COLO829 (cell line): ENCODE results near the gene ST6GAL1.

Experiments used
- DNase-seq: peaks from one replicate; pipeline ENCODE4 v3.0.0; 2012; ENCODE audit warnings: low spot score

The ST6GAL1 gene

DNA sequence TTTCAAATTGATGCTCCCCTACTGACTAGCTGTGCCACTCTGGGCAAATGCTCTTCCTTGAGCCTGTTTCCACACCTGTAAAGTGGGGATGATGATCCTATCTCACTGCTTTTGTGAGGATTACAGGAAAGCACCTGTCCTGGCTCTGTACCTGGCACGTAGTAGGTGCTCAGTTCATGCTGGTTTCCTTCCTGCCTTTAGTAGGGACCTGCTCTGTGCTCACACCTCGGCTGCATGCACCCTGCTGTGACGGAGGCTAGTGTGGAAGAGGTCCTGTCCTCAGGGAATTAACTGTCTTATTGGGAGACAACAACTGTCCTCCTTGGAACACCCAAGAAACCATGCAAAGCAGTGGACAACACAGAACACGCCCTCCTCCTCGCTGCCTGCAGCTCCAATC lies 147.2 kb downstream of the ST6GAL1 start:
- DNase-seq: no peak

DNA sequence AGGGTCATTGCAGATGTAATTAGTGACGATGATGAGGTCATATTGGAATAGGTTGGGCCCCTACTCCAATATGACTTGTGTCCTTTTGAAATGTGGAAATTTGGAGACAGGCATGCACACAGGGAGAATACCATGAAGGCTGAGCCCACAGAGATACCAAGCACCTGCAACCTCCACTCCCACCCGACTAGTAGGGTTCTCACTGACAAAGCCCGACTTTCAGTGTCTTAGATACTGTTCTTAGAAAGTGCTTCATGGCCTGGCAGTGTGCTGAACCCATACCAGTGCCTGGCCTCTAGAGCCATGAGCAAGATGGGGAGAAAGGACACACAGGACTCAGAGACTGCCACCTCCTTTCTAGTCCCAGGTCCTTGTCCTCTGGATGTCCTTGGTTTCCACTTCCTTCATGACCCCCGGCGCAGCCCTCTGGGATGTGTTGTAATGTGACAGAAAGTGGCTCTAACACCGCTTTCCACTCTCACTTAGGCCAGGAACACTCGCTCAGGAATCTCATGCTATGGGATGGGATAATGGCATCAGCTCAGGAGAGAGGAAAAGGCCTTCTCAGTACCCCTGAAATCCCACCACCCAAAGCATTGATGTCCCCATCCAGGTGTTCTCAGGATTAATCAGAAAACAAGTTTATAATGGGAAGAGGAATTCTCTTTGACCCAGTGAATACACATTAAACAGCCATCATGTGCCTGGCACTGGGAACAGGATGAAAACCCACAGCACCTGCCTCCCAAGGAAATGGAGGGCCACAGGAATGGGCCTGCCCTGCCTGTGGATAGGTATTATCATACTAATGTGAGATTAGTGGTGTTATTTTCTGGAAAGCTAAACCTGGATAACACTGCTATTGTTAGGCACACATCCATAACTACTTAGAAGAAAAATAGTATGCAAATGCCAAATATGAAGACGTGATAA lies 149.0 kb downstream of the ST6GAL1 start:
- no peak for DNase-seq

DNA sequence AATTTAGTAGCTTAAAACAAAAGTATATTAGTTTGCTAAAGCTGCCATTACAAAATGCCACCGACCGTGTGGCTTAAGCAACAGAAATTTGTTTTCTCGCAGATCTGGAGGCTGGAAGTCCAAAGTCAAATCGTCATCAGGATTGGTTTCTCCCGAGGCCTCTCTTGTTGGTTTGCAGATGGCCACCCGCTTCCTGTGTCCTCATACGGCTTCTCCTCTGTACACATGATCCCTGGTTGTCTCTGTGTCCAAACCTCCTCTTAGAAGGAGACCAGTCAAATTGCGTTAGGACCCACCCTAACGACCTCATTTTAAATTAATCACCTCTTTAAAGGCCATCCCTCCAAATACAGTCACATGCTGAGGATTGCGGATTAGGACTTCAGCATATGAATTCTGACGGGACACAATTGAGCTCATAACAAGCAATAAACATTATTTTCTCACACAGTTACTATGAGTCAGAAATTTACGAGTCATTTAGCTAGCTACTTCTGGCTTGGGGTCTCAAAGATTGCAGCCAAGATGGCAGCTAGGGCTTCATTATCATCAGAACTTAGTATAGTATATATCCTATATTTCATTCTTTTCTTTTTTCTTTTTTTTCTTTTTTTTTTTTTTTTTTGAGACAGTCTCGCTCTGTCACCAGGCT lies 150.6 kb downstream of the ST6GAL1 start:
- no peak for DNase-seq

DNA sequence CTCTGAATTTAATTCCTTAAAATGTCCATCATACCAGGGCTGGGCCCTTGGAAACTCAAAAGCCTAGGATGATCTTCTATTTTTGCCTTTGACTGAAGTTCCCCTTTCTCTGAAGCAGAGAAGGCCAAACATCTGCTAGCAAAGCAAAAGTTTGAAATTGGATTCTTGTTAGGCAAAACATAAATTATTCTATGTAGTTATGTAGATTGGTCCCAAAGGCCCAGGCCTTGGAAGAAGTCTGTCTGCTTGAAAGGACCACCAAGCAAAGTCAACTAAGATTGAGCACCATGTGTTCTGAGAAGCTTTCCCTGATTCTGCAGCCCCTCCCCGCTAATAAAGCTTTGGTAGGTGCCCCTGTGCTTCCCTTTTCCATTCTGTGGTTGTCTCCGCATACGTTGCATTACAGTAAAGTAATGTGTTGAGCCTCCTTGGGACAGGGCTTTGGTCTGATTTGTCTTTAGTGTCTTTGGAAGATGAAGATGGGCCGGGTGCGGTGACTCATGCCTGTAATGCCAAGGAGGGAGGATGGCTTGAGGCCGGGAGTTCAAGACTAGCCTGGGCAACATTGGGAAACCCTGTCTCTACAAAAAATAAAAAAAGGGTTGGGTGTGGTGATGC lies 152.5 kb downstream of the ST6GAL1 start:
- no peak for DNase-seq

DNA sequence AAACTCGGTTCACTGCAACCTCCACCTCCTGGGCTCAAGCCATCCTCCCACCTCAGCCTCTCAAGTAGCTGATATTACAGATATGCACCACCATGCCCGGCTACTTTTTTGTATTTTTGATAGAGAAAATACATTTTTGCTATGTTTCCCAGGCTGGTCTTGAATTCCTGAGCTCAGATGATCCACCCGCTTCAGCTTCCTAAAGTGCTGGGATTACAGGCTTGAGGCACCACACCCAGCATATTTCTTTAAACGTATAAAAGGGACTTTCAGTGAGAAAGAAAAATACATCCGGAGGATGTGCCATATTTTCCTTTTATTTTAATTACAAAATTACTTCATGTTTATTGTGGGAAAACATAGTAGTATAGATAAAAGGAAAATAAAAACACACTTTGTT lies 153.8 kb downstream of the ST6GAL1 start:
- no peak for DNase-seq

DNA sequence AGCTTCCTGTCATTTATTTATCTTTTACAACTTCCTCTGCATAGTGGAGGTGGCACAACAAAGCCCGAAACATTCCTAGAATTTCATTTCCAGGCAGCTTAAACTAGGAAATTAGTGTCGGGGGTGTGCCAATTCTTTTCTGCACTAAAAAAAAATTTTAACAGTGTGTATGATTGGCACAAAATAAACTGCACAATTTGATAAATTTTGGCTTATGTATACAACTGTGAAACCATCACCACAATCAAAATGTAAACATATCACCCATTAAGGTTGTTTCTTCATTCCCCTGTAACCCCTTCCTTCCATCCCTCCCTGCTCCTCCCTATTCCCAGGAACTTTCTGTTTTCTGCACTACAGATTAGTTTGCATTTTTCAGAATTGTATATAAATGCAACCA lies 154.3 kb downstream of the ST6GAL1 start:
- no peak for DNase-seq

DNA sequence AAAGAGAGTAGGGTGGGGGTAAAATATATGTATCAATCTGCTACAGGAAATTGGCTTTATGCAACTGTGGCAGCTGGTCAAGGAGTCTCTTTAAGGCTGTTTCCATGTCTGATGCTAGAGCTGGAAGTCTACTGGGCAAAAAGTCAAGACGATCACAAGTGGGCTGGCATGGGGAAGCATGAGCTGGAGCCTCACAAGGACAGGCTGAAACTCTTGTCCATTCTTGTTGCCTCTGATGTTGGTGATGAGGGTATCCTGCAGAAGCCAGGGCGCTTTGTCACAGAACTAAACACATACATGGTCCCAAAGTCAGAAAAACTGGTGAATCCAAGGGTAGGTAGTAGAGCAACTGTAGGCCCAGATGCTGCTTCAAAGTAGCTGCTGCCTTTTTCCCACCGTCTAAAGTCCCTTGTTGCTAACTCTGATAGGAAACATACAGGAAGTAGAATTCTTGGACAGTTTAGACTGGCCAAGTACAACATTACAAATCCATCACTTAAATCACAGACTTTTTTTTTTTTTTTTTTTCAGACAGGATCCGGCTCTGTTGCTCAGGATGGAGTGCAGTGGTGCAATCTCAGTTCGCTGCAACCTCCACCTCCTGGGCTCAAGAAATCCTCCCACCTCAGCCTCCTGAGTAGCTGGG lies 154.8 kb downstream of the ST6GAL1 start:
- DNase-seq: no peak

DNA sequence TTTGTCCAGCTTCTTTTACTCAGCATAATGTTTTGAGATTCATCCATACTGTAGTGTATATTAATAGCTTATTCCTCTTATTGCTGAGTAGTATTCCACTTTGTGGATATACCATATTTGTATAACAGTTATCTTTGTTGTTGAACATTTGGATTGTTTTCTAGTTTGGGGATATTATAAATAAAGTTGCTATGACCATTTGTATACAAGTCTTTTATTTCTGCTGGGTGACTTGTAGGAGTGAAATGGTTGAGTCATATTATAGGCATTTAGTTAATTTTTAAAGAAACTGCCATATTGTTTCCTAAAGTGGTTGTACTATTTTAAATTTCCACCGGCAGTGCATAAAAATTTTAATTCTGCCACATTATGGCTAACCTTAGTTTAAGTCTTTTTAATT lies 155.6 kb downstream of the ST6GAL1 start:
- DNase-seq: no peak

DNA sequence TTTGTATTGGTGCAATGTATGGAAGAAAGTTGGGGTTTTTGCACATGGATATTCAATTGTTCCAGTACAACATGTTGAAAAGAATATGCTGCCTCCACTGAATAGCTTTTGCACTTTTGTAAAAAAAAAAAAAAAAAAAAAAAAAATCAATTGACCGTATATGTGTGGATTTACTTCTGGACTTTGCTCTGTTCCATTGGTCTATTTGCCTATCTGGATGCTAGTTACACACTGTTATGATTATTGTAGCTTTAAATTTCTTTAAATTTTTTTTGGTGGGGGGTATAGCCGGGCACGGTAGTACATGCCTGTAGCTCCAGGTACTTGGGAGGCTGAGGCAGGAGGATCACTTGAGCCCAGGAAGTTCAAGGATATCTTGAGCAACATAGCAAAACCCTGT lies 156.5 kb downstream of the ST6GAL1 start:
- DNase-seq: no peak

DNA sequence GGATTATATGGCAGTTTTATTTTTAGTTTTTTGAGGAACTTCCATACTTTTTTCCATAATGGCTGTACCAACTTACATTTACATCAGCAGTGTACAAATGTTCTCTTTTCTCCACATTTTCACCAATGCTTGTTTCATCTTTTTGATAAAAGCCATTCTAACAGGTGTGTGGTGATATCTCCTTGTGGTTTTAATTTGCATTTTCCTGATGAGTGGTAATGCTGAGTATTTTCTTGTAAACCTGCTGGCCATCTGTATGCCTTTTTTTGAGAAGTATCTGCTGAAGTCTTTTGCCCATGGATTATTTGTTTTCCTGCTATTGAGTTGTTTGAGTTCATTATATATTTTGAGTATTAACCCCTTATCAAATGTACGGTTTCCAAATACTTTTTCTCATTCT lies 158.4 kb downstream of the ST6GAL1 start:
- no peak for DNase-seq

DNA sequence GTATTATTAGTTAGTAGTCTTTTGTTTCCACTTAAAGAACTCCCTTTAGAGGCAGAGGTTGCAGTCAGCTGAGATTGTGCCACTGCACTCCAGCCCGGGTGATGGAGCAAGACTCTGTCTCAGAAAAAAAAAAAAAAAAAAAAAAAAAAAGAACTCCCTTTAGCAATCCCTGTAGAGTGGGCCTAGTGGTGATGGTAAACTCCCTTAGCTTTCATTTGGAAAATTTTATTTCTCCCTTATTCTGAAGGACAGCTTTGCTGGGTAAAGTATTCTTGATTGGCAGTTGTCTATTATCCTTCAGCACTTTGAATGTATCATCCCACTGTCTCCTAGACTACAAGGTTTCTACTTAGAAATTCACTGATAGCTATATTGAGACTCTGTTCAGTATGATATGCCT lies 163.0 kb downstream of the ST6GAL1 start:
- no peak for DNase-seq

DNA sequence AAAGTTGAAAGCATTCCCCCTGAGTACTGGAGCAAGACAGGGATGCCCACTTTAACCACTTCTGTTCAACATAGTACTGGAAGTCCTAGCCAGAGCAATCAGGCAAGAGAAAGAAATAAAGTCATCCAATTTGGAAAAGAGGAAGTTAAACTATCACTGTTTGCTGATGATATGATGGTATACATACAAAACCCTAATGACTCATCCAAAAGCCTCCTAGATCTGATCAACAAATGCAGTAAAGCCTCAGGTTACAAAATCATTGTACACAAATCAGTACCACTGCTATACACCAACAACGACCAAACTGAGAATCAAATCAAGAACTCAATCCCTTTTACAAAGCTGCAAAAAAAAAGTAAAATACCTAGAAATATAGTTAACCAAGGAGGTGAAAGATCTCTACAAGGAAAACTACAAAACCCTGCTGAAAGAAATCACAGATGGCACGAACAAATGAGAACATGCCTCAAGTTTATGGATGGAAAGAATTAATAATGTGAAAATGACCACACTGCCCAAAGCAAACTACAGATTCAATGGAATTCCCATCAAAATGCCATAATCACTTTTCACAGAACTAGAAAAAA lies 168.7 kb downstream of the ST6GAL1 start:
- DNase-seq: no peak

DNA sequence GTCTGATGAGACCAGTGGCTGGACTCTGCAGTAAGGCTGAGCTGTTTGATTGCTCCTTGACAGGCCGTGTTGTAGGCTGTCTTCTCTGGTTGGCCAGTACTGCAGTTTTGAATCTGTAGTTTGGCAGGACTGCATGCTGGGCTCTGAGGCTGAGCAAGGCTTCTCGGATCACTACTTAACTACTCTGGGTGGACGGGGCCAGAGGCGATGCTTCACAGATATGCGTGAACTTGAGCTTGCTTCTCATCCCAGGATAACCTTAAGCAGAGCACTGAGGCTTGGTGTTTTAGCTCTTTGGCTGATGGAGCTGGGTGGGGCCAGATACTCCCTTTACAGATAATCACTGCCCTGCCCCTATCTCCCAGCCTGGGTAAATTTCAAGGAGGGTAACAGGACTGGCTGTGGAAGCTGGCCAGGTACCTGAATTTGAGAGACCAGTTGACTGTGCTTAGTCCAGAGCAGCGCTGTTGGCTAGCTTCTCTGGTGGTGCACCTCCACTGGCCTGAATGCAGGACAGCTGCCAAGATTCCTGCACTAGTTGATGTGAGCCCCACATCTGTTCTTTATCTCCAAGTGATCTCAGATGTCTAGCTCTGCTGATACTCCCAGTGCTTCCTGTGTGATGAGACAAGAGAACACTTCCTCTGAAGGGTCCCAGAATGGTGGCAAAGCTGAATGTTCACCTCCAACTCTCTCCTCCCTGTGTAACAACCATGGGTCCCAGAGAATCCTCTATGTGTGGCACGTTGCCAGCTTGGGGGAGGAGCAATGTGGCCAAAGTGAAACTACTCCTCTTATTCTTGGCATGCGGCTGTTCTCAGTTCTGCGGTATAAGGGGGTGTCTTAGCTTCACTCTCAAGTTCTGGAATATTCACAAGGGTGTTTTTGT lies 171.1 kb downstream of the ST6GAL1 start:
- peak; percentile 87 for DNase-seq

DNA sequence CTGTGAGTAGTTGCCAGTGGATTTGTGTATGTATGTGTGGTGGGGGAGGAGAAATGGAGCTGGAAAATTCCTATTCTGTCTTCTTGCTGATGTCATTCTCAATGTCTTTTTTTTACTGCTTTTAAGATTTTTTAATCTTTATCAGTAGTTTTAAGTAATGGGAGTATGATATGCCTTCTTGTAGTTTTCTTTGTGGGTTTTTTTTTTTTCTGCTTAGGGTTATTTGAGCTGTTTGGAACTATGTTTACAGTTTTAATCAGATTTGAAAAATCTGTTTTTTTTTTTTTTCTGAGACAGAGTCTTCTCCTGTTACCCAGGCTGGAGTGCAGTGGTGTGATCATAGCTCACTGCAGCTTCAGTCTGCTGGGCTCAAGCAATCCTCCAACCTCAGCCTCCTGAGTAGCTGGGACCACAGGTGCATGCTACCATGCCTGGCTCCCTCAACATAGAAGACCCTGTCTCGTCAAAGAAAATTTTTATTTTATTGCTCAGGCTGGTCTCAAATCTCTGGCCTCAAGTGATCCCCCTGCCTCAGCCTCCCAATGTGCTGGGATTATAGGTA lies 171.8 kb downstream of the ST6GAL1 start:
- DNase-seq: no peak

DNA sequence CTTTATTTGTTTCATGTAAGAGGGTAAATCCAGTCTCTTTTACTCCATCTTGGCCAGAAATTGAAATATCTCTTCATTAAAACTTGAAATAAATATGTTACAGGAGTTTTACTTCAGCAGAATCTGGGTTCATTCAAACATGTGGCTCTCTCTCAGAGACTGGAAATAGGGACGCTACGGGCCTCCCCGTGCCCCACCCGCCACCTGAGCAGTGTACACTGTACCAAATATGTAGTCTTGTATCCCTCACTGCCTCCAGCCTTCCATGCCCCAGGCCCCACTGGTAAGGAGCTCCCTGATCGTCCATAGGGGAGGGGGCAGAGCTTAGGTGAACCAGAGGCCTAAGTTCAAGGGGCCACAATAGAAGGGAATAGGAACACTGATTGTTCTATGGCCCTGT lies 172.9 kb downstream of the ST6GAL1 start:
- no peak for DNase-seq

DNA sequence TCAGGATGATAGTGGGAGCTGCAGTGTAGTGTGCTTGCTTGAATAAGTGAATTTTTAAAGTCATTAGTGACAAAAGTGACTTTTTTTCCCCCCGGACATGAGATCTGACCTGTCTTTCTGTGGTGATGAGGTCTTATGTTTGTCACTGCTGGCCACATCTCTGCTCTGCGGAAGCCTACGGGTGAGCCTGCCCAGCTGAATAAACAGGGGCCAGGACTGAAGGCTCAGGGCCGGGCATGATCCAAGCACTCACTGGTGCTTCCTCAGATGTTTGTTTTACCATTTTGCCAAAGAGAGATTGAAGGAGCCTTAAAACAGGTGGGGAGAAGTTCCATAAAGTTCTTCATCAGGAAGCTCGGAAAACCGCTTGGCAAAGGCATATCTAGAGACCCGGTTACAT lies 174.0 kb downstream of the ST6GAL1 start:
- DNase-seq: no peak

DNA sequence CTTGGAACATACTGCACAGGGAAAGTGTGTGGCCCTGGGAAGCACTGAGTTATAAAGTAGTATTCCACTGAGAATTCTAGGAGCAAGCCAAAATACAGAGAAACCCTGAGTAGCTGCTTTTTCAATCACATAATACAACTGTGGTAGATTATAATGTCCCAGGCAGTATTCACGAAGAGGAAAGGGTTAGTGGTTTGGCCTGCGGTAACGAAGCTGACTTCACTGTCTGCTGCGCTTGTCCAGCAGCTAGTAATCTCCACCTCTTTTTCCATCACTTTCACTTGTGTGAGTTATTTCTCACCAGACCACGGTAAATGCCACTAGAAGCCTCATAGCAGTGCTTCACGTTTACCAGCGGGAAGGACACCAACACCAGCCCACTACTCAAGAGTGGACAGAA lies 174.6 kb downstream of the ST6GAL1 start:
- DNase-seq: no peak

DNA sequence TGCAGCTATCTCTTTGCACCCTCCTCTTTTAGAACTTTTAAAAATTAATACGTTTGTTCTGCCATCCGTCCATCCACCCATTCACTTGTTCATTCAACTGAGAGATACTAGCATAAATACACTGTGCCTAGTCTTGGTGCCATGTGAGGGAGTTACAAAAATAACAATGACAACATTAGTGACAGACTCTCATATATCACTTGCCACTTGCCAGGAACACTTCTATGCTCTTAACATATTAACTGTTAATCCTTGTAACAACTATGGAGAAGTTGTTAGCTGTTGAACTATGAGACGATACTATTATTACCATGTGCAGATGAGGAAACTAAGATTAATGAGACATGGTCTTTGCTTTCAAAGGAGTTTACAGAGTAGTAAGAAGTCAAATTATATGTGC lies 175.4 kb downstream of the ST6GAL1 start:
- DNase-seq: no peak

DNA sequence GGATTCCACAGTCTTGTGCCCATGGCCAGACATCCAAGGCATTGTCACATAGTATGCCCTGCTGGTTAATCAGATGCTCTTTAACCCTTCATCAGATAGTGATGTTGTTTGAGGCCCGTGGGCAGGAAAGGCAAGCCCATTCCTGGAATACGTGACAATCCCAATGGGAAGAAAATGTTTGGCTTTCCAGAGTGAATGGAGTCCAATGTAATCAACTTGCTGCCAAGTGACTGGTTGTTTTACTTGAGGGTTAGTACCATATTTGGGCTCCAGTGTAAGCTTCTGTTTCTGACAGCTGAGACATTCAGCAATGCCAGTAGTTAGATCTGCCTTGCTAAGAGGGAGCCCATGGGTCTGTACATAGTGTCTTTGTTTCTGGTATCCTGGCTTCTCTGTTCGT lies 177.7 kb downstream of the ST6GAL1 start:
- DNase-seq: no peak

DNA sequence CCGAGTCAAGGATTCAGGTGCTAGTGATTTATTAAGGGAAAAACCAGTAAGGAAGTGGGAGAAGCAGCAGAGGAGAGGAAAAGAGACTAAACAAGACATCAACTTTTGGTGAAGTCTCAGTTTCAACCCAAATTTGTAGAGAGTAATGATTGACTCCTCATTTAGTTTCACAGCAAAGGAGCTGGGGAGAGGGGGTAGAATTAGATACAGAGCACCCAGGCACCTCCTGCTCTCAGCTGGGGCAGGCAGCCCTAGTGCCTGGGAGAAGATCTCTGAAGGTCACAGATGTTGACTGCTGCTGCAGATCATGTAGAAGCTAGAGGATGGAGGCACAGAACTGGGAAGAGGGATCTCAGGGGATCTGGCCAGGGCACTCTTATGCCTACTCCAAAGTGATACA lies 179.8 kb downstream of the ST6GAL1 start:
- no peak for DNase-seq
